GM19035 (cell line): ENCODE data around the gene PLAC8L1.

Source experiments
- ATAC-seq: cut with Tn5 transposase; IDR thresholded peaks from one replicate; pipeline ENCODE4 v1.9.1; 2021; ENCODE audit not compliant: unreplicated experiment

Gene PLAC8L1

DNA sequence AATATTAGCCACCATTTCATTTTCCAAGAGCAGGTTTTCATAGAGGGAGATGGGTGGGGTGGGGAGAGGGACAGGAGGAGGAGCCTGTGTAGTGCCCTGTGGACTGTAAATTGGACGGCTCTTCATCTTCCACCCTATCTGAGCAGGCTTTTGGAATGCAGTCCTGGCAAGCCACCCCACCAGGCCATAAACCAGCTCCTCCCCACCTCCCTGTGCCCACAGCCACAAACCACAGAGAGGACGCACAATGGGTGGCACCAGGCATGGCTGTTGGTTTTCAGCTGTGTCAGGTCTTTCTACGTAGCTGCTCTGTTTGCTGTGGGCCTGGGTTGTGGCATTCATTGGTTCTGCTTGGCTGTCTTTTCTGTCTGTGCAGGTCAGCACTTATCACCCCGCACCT is 58.0 kb downstream of the PLAC8L1 start:
- no peak for ATAC-seq

GRCh38 chr5:146043722-146044121 is 61.7 kb downstream of the PLAC8L1 start:
- ATAC-seq, result no peak

DNA sequence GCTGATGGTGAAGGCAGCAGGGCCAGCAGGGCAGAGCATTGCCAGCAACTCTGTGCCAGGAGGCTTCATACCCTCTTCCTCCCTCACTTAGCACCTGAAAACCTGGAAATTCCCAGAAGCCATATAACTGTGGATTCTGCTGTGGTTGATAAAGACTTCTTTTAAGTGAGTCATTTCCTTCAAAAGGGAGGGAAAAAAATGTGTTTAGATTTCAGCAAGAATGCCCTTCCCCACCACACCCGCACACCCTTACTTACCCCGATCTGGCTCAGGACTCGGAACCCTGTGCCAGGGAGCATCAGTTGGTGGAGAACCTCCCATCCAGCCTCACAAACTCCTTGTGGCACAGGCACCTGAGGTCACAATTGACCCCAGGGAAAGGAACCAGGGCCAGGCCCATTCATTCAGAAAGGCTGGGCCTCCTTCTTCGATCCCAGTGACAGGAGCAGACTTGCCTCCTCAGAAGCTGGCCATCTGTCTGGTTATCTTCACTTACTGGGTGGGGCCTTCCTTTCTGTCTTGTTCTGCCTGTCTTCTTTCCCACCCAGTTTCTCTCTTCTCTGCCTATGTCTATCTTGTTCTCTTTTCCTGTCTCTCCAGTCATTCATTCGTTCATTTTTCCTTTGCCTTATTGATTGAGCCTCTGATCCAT is 62.6 kb downstream of the PLAC8L1 start:
- ATAC-seq, result no peak

DNA sequence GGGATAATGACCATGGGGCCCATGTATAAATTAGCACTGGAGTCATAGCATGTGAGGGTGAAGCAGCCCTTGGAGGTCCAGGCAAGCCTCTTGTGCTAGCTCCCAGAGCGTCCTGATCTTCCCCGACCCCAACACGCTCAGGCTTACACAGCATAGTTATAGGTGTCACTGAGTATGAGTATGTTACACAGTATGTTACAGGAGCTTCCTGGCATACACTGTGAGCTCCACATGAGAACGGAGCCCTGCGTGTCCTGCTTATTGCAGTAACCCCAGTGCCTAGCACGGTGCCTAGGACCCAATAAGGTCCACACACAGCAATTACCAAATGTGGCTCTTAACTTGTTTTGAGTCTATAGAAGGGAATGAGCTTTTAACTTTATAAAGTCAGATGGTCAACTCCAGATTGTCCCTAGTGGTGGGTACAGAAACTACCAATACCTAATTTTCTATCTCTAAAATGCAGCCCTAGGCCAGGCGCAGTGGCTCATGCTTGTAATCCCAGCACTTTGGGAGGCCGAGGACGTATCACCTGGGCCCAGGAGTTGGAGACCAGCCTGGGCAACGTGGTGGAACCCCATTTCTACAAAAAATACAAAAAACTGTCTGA is 64.1 kb downstream of the PLAC8L1 start:
- ATAC-seq, result peak; percentile 82

DNA sequence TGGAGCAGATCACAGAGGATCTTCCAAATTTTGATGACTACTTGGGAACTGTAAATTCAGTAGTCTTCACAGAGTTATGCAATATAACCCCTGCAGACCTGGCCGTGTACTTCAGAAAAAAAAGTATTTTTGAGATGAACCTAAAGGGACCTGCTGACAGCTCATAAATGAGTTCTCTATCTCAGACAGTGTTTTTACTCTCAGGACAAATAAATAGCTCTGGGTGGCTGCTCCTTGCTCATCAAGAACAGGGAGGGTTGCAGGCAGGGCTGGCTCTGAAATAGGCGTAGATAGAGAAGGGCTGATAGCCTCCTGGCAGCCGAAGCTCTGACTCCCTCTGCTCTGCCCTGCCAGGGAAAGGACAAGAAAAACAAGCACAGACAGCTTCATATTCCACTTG is 64.8 kb downstream of the PLAC8L1 start:
- no peak for ATAC-seq

DNA sequence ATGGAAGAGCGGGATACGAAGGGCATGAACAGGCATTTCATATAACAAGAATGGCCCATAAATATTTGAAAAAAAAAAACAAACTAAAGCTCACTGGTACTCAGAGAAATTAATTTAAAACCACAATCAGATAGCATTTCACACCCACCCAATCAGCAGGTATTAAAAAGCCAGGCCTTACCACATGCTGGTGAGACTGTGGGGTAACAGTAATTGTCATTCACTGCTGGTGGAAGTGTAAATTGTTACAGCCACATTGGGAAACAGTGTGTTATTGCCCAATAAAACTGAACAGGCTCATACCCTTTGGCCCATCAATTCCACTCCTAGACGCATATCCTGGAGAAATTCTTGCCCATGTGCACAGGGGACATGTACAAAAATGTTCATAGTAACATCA is 66.0 kb downstream of the PLAC8L1 start:
- ATAC-seq, result no peak

DNA sequence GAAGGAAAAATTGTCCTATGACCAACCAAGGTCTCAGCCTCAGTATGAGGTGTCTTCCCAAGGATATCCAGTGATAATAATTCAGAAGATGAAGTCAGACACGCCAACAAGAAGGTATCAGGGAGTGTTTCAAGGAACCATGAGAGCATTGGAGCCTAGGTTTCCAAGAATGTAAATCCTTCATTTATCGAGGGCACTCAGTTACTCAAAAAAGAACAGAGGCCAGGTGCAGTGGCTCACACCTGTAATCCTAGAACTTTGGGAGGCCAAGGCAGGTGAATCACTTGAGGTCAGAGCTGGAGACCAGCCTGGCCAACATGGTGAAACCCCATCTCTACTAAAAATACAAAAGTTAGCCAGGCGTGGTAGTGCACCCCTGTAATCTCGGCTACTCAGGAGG is 70.8 kb downstream of the PLAC8L1 start:
- ATAC-seq, result no peak
